HG02938 (cell line): ENCODE results near the gene BSCL2.
"Not testable (repeated sequence)": the region's sequence is repeated elsewhere in the genome, so short reads cannot be mapped to it uniquely, and the experiment has no call there.

ENCODE experiments used
- ATAC-seq: cut with Tn5 transposase; IDR thresholded peaks from one replicate; pipeline ENCODE4 v1.9.1; 2021; ENCODE audit warnings: mild to moderate bottlenecking, moderate library complexity; ENCODE audit not compliant: unreplicated experiment

Gene BSCL2

GRCh38 chr11:62664405-62665074, 42.7 kb downstream of the BSCL2 start:
- peak; percentile 33 for ATAC-seq

DNA sequence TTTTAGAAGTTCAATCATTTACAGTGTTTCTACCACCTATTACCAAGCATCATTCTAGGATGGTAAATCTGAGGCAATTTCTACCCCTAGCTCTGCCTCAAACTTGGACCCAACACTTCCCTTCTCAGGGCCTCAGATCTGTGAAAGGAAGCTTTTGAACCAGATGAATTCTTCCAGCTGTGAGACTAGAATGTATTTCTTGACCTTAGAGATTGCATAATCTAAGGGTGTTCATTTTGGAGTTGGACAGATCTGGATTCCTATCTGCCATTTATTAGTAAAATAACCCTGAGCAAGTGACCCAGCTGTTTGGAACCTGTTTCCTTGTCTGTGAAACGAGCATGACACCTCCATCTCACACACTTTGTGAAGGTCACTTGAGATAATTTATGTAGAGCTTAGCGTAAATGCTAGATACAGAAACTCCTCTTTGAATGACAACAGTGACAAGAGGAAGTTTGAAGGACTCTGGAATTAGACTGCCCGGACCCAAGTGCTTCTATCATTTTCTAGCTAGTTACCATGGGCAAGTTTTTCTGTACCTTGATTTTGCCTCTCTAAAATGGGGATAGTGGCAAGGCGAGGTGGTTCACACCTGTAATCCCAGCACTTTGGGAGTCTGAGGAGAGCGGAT, 50.3 kb downstream of the BSCL2 start:
- ATAC-seq = no peak

DNA sequence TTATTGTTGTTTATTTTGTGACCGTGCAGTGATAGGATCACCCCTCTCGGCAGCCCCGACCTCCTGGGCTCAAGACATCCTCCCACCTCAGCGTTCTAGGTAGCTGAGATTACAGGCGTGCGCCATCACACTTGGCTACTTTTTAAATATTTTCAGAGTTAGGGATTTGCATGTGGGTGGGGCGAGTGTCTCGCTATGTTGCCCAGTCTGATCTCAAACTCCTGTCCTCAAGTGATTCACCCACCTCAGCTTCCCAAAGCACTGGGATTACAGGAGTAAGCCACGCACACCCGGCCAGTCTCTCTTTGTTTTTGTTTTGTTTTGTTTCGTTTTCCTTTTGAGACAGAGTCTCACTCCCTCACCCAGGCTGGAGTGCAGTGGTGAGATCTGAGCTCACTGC, 52.9 kb downstream of the BSCL2 start:
- no peak for ATAC-seq

GRCh38 chr11:62652161-62653006, 54.8 kb downstream of the BSCL2 start:
- ATAC-seq = no peak

DNA sequence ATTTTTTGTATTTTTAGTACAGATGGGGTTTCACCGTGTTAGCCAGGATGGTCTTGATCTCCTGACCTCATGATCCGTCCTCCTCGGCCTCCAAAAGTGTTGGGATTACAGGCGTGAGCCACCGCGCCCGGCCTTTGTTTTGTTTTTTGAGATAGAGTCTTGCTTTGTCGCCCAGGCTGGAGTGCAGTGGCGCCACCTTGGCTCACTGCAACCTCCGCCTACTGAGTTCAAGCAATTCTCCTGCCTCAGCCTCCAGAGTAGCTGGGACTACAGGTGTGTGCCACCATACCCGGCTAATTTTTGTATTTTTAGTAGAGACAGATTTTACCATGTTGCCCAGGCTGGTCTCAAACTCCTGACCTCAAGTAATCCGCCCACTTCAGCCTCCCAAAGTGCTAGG, 56.9 kb downstream of the BSCL2 start:
- ATAC-seq = not testable (repeated sequence)

- no peak for ATAC-seq
Measured at GRCh38 chr11:62649486-62649885, 57.7 kb downstream of the BSCL2 start.

GRCh38 chr11:62648967-62649364, 58.3 kb downstream of the BSCL2 start:
- ATAC-seq = no peak

DNA sequence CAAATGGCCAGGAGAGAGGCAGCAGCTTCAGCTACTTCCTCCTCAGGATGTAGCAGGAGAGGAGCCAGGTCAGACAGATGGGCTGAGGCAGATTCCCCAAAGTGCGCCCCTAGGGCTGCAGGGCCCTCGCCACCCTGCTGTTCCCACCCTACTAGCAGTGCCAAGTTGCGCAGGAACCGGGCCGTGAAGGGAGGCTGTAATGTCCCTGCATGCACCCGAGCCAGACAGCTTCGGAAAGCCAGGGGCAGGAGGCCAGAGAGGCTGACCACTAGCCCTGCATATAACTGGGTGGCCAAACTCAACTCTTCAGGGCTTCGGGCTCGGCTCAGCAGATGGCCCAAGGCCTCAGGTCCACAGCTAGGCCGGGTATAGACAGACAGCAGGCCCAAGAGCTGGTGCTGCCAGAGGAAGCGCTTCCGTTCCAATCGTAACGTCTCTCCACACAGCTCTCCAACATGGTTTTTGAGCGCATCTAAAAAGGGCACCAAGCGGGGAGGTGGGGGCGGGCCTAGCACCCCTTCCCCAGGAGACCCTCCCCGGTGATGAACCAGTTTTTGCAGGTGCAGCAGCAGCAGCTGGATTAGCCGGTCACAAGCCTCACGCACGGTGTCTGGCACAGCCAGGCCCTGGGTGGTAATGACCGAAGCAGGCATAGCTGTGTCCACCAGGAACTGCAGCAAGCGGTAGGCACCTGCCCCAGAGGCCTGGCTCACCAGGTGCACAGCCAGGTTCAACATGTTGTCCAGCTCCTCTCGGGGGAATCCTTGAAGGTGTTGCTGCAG, 58.8 kb downstream of the BSCL2 start:
- ATAC-seq = no peak

DNA sequence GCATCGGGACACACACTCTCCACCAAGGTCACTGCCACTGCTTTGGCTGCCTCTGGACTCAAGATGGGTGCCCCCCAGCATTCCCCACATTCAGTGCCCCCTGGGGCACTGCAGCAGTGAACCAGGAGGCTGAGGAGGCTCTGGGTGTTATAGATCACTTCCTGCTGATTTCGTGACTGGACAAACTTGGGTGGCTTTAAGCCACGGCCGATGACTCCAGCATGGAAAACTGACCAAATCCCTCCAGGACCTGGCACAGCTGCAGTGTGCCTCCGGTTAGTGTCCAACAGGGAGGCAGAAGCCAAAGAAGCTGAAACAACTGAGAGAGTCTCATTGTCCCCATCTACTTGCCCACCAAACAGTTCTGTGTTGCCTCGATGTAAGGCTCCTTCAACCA, 59.6 kb downstream of the BSCL2 start:
- ATAC-seq = no peak

- ATAC-seq = no peak
Measured at GRCh38 chr11:62646825-62647608, 60.2 kb downstream of the BSCL2 start.

DNA sequence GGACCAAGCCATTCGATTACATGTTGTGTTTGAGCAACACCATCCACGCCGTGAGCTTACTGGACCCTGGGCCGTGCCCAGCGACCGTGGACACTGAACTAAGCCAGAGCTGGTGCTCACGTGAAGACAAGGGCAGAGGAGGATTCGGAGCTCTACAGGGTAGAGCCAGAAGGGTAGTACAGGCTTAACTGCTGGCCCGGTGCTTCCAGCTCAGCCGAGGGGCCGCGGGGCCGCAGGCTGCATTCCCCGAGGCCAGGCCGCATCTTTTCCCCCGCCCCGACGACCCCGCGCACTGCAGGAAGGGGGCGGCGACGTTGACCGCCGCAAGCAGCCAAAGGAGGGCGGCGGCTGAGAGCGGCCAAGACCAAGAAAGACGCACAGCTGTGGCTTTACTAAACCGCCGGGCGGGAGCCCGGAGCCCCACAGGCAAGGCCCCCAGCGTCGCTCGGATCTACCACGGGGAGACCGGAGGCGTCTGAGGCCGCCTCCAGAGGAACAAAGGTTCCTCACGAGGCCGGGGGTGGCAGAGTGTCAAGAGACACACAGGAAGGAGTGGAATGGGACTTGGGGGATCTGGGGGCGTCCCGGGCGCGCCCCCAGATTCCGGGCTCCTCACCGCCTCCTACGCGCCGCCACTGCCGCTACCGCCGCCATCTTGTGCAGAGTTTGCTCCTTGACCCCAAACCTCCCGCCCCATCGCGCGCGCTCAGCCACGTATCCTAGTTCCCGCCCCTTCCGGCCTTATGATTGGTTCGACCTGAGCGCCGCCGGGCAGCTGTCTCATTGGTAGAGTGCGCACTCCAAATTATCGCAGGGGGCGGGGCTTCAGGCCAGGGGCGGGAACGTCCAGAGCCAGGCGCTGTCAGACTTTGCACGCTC, 61.0 kb downstream of the BSCL2 start, which contains the start of gene GANAB:
Gene GANAB, minus strand, starts transcription at position 668 of the 879 bp plus-strand sequence. Its CDS starts 14 bp downstream, at position 654.
- peak; percentile 90 for ATAC-seq

DNA sequence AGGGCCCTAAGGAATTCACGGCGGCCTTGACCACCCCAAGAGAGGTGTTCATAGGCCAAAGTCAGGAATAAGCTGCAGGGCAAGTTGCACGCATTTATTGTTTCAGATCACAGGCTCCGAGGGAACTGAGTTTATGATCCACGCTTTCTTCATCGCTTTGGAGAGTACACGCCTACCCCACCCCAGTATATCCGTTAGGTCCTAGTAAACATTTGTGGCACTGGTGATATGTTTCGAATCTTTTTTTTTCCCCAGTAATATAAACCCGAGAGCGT, 61.6 kb downstream of the BSCL2 start:
- ATAC-seq = no peak

DNA sequence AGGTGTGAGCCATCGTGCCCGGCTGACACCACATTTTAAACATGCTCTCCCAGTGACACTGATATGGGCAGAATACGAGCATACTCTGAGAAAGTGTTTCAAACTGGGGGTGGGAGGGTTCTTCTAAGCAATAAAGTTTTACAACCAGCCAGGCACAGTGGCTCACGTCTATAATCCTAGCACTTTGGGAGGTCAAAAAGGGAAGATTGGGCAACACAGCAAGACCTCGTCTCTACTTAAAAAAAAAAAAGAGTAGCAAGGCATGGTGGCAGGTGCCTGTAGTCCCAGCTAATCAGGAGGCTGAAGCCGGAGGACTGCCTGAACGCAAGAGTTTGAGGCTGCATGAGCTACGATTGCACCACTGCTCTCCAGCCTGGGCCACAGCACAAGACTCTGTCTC, 63.0 kb downstream of the BSCL2 start:
- ATAC-seq = no peak
